ENCODE data around the gene ACIN1. TPM values are rescaled to one million over a fixed set of nuclear protein-coding genes. Genes with fewer than 3 reads are reported as not detected.

The ACIN1 gene
- total and polyA plus RNA-seq, 9 of the 15 experiments (the other 6 are each of a cell fraction or from before 2014, with no cell fraction given), result 5.0 to 196 (median 129) TPM

DNA sequence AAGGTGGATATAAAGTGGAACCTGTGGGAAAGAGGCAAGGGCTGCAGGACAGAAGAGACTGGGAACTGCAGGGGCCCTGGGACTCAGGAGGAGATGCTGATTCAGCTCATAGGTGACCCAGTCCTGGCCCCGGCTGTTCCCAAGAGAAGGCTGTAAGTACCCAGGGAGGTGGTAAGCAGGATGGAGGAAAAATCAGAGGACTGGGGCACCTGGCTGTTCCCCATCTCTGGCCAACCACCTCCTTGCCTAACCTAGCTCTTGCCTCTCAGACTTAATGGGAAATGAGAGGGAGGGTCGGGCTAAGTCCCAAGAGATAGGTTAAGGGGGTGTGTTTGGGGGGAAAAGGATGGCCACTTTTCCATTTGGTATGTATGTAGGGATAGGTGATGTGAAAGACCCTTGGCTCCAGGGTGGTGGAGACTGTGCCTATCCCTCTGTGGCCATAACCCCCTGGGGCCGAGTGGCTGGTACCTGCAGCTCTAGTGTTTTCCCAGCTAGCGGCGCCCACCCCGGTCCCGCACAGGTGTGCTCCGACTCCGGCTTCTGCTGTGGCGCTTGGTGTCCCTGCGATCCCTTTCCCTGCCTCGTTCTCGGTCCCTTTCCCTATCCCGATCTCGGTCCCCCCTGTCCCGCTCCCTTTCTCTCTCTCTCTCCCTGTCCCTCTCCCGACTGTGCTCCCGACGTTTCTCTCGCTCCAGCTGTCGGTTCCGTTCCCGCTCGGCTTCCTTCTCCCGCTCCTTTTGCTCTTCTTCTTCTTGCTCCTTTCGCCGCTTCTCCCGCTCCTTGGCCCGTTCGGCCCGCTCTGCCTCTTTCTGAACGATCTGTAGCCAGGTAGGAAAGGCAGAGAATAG lies 36.1 kb downstream of the ACIN1 start:
- CTCF ChIA-PET (ENCODE audit: low intra/inter-chr PET ratio), result interaction anchor here (0.5 to 9.2 kb wide), 7 partner anchors 10 to 513 kb away, joined by 3 to 141 read pairs (median 6); no protein-coding TSS in a partner anchor
- 91% methylated on average over 22 of the region's 32 CpGs for WGBS (ENCODE audit: insufficient coverage, low coverage, missing lambda C conversion rate)

More for the DNA sequence above, 36.1 kb downstream of the ACIN1 start:
- Histone ChIP-seq H3K27ac (ENCODE audit: extremely low read depth, low read depth, low read length) (no peak overlapping the region), H3K36me3 (ENCODE audit: control insufficient read depth, insufficient read depth, low read length) (peaks cover 49% of the 10 kb centered on the region), H3K4me2 (ENCODE audit: insufficient read depth, low read length) (no peak overlapping the region), H3K9ac (ENCODE audit: insufficient read depth in 1 of 2, low read depth in 2 of 2, low read length in 2 of 2) (no peak overlapping the region), H3K4me1 (replicated peaks in 1 of 2; ENCODE audit: control insufficient read depth in 2 of 2, insufficient read depth in 2 of 2, low read length in 2 of 2) (peaks cover 11 to 42% of the 10 kb centered on the region in 2 experiments), H3K79me2 (ENCODE audit: control insufficient read depth, insufficient read depth, low read length) (no peaks in the 10 kb centered on the region; the same call in 2 of the 3 replicates), H3K4me3 (no peak overlapping the region), H4K20me1 (replicated peaks; ENCODE audit: control insufficient read depth, insufficient read depth, low read length) (0 out of 2 replicates have a peak, but pooled peaks cover 2% of the 10 kb centered on the region), H2AFZ (ENCODE audit: low read depth, low read length) (no peak overlapping the region), H3K27me3 (ENCODE audit: control insufficient read depth in 2 of 2, insufficient read depth in 2 of 2, low read length in 2 of 2) (no peaks in the 10 kb centered on the region), H3K9me1 (ENCODE audit: control insufficient read depth, insufficient read depth, low read length) (no peaks in the 10 kb centered on the region), H3K9me3 (replicated peaks; ENCODE audit: control insufficient read depth, insufficient read depth, low read depth, low read length) (no peaks in the 10 kb centered on the region)
- ATAC-seq, result no peak
- FAIRE-seq, result no peak
- in situ Hi-C loops (cut with MboI), result no loop called here
- intact Hi-C loops (cut with micrococcal nuclease), result loop anchor here (1.0 kb wide), 3 partner anchors 73 to 130 kb away; partner anchors contain the start of gene PRMT5
- BruUV-seq (replicated peaks), result TSS peak; percentile 96
- TF ChIP-seq SUPT5H (IDR thresholded peaks at IDR 0.05) (0 out of 2 replicates have a peak, but pooled peaks have one; percentile 34), ZKSCAN3 (CRISPR knock-in tag; IDR thresholded peaks at IDR 0.05) (no peak), MCM7 (IDR thresholded peaks at IDR 0.05) (no peak), MLLT1 (IDR thresholded peaks at IDR 0.05) (peak in 1 of 2 experiments; percentile 87; a peak in 2 of 4 replicates), POLR2AphosphoS5 (IDR thresholded peaks at IDR 0.05; ENCODE audit: control insufficient read depth, insufficient read depth, low read depth, low read length) (peak; percentile 62), RBFOX2 (IDR thresholded peaks at IDR 0.05; ENCODE audit: low read depth, low read length) (0 out of 2 replicates have a peak, but pooled peaks have one; percentile 19), C11orf30 (IDR thresholded peaks at IDR 0.05; ENCODE audit: low read depth) (peak; percentile 56; the same call in 1 of the 2 replicates)
- DNase-seq (ENCODE audit: extremely low read depth in 1 of 4, low spot score in 3 of 4), result no peak
- POLR2A ChIA-PET, result interaction anchor here (0.8 to 2.9 kb wide), 19 partner anchors 10 to 178 kb away, joined by 3 to 23 read pairs (median 4); partner anchors contain the start of genes ACIN1, AJUBA, C14orf119 and PRMT5

Measured in K562 (cell line).